IMR-90 (cell line): ENCODE data around the gene EFCAB10.

Experiments used
- BHLHE40 ChIP-seq: fragments of 150-350 bp; IDR thresholded peaks from 2 replicates; pipeline ENCODE4 v1.6.1; 2016; ENCODE audit warnings: mild to moderate bottlenecking, low read depth, low read length
- CEBPB ChIP-seq: IDR thresholded peaks from 2 replicates; pipeline ENCODE4 v1.6.1; 2012; ENCODE audit warnings: low read depth, low read length, improper control_type of control experiment
- CHD1 ChIP-seq: IDR thresholded peaks from 2 replicates; pipeline ENCODE4 v1.6.1; 2012; ENCODE audit warnings: low read depth, low read length, improper control_type of control experiment
- CTCF ChIP-seq: conservative IDR thresholded peaks from 2 replicates; pipeline ENCODE4 v1.5.1; 2012; ENCODE audit warnings: mild to moderate bottlenecking, low read depth, low read length, improper control_type of control experiment
- MAFK ChIP-seq: IDR thresholded peaks from 2 replicates; pipeline ENCODE4 v1.6.1; 2012; ENCODE audit warnings: low read depth, low read length, improper control_type of control experiment
- MXI1 ChIP-seq: IDR thresholded peaks from 2 replicates; pipeline ENCODE4 v1.6.1; 2012; ENCODE audit warnings: low read depth, mild to moderate bottlenecking, low read length, moderate library complexity, borderline replicate concordance
- POLR2A ChIP-seq: IDR thresholded peaks from 2 replicates; pipeline ENCODE4 v1.6.1; 2012; ENCODE audit warnings: mild to moderate bottlenecking, low read depth, low read length
- RAD21 ChIP-seq: IDR thresholded peaks from 2 replicates; pipeline ENCODE4 v1.6.1; 2012; ENCODE audit warnings: low read length, improper control_type of control experiment
- RCOR1 ChIP-seq: IDR thresholded peaks from 2 replicates; pipeline ENCODE4 v1.6.1; 2012; ENCODE audit warnings: mild to moderate bottlenecking, low read length, improper control_type of control experiment; ENCODE audit not compliant: insufficient replicate concordance
- RFX5 ChIP-seq: IDR thresholded peaks from 2 replicates; pipeline ENCODE4 v1.8.0; 2012; ENCODE audit warnings: low read depth, mild to moderate bottlenecking, low read length, moderate library complexity
- SMC3 ChIP-seq: fragments of 150-350 bp; IDR thresholded peaks from 2 replicates; pipeline ENCODE4 v1.6.1; 2016; ENCODE audit warnings: low read depth, mild to moderate bottlenecking, antibody characterized with exemption, low read length, moderate library complexity
- USF2 ChIP-seq: fragments of 150-350 bp; IDR thresholded peaks from 2 replicates; pipeline ENCODE4 v1.6.1; 2017; ENCODE audit warnings: mild to moderate bottlenecking, antibody characterized with exemption, low read length, low read depth
- TF ChIP-seq, protein P1 (sequence below): fragments of 150-350 bp; IDR thresholded peaks from 2 replicates; pipeline ENCODE4 v1.6.1; 2016; ENCODE audit warnings: low read depth, mild to moderate bottlenecking, low read length, moderate library complexity, borderline replicate concordance

DNA sequence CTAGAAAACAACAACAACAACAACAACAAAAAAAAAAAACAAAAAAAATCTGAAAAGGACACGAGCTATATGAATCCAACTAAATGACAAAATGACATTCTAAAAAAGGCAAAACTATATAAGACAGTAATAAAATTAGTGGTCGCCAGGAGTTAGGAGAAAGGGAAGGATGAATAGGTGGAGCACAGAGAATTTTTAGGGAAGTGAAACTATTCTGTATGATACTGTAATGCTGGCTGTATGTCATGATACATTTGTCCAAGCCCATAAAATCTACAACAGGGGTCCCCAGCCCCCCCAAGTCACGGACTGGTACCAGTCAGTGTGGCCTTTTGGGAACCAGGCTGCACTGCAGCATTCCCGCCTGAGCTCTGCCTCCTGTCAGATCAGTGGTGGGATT is 56.5 kb downstream of the EFCAB10 start:
- no peak for TF ChIP-seq CTCF
- TF ChIP-seq POLR2A = no peak
- no peak for TF ChIP-seq CEBPB
- TF ChIP-seq RAD21 = no peak
- TF ChIP-seq SMC3 = no peak
- no peak for TF ChIP-seq MXI1
- no peak for TF ChIP-seq RFX5
- TF ChIP-seq RCOR1 = no peak
- TF ChIP-seq MAFK = no peak
- TF ChIP-seq BHLHE40 = no peak
- TF ChIP-seq, protein P1, sequence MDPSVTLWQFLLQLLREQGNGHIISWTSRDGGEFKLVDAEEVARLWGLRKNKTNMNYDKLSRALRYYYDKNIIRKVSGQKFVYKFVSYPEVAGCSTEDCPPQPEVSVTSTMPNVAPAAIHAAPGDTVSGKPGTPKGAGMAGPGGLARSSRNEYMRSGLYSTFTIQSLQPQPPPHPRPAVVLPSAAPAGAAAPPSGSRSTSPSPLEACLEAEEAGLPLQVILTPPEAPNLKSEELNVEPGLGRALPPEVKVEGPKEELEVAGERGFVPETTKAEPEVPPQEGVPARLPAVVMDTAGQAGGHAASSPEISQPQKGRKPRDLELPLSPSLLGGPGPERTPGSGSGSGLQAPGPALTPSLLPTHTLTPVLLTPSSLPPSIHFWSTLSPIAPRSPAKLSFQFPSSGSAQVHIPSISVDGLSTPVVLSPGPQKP = no peak
- TF ChIP-seq CHD1 = no peak
- no peak for TF ChIP-seq USF2
